Measurements from ENCODE around the gene TNFAIP3.

GRCh38 chr6:137827411-137827940 is 39.6 kb upstream of the TNFAIP3 start:
- TF ChIP-seq CTCF (IDR thresholded peaks at IDR 0.05), result no peak
- no peak for TF ChIP-seq POLR2A (IDR thresholded peaks at IDR 0.05)

Measured in uterus (tissue), 2 donors.